NT2/D1 (cell line): ENCODE data around the gene GGA1.
"Not testable (repeated sequence)": the region's sequence is repeated elsewhere in the genome, so short reads cannot be mapped to it uniquely, and the experiment has no call there.

Experiments used
- DNase-seq: peaks from one replicate; pipeline ENCODE4 v3.0.0-alpha.2; 2011; ENCODE audit warnings: low read depth, low spot score
- H3K27me3 ChIP-seq: 2 replicates; pipeline ENCODE4 v1.6.0; 2011; ENCODE audit warnings: mild to moderate bottlenecking; ENCODE audit not compliant: insufficient read length, insufficient read depth
- H3K36me3 ChIP-seq: 2 replicates; pipeline ENCODE4 v1.6.1; 2011; ENCODE audit warnings: mild to moderate bottlenecking, low read length, mixed read lengths; ENCODE audit not compliant: insufficient read depth, insufficient read length
- H3K4me1 ChIP-seq: 2 replicates; pipeline ENCODE4 v1.5.1; 2011; ENCODE audit not compliant: insufficient read depth, insufficient read length
- H3K4me3 ChIP-seq: 2 replicates; pipeline ENCODE4 v1.5.1; 2011; ENCODE audit warnings: low read depth; ENCODE audit not compliant: insufficient read length
- H3K9ac ChIP-seq: 2 replicates; pipeline ENCODE4 v1.6.0; 2011; ENCODE audit warnings: low read depth; ENCODE audit not compliant: insufficient read length
- H3K9me3 ChIP-seq: 2 replicates; pipeline ENCODE4 v1.5.1; 2011; ENCODE audit warnings: mild to moderate bottlenecking, low read length; ENCODE audit not compliant: insufficient read depth
- SUZ12 ChIP-seq: IDR thresholded peaks from 2 replicates; pipeline ENCODE4 v1.6.1; 2011; ENCODE audit not compliant: insufficient read length, insufficient read depth; ENCODE audit errors: extremely low read depth
- YY1 ChIP-seq: IDR thresholded peaks from 2 replicates; pipeline ENCODE4 v1.6.1; 2011; ENCODE audit not compliant: insufficient read length, insufficient read depth
- ZNF274 ChIP-seq: IDR thresholded peaks from 2 replicates; pipeline ENCODE4 v1.6.1; 2011; ENCODE audit warnings: mild to moderate bottlenecking, low read depth, low read length

The GGA1 gene

GRCh38 chr22:37604875-37605274 lies 3.8 kb upstream of the GGA1 start:
- TF ChIP-seq ZNF274 (no peak), SUZ12 (no peak), YY1 (no peak)
- no peak for DNase-seq
- H3K4me3 ChIP-seq, result no peak overlapping the region
- H3K9me3 ChIP-seq, result no peaks in the 10 kb centered on the region
- H3K9ac ChIP-seq, result no peak overlapping the region
- peaks cover 6% of the 10 kb centered on the region for H3K4me1 ChIP-seq
- H3K27me3 ChIP-seq, result no peaks in the 10 kb centered on the region
- H3K36me3 ChIP-seq, result no peaks in the 10 kb centered on the region

- Histone ChIP-seq H3K9me3 (no peaks in the 10 kb centered on the region), H3K9ac (peak overlapping the region; percentile 66), H3K27me3 (no peaks in the 10 kb centered on the region), H3K4me3 (peak overlapping the region; percentile 34), H3K36me3 (no peaks in the 10 kb centered on the region), H3K4me1 (peaks cover 4% of the 10 kb centered on the region)
- TF ChIP-seq SUZ12 (no peak), ZNF274 (no peak), YY1 (no peak)
- peak; percentile 69 for DNase-seq
Measured at GRCh38 chr22:37607010-37607934, 1.4 kb upstream of the GGA1 start.

- peak overlapping the region; percentile 78 for H3K4me3 ChIP-seq
- H3K9ac ChIP-seq, result peak overlapping the region; percentile 92
- no peak for TF ChIP-seq SUZ12
- TF ChIP-seq ZNF274, result no peak
- no peak for TF ChIP-seq YY1
- peaks cover 3% of the 10 kb centered on the region for H3K36me3 ChIP-seq
- H3K27me3 ChIP-seq, result no peaks in the 10 kb centered on the region
- H3K4me1 ChIP-seq, result peaks cover 6% of the 10 kb centered on the region
- no peak for DNase-seq
- no peaks in the 10 kb centered on the region for H3K9me3 ChIP-seq
Measured at GRCh38 chr22:37607935-37608476, 628 bp upstream of the GGA1 start.

- no peak for DNase-seq
- H3K4me3 ChIP-seq, result peak overlapping the region; percentile 92
- TF ChIP-seq SUZ12 (no peak), YY1 (no peak), ZNF274 (no peak)
- peak overlapping the region; percentile 93 for H3K9ac ChIP-seq
- H3K4me1 ChIP-seq, result peaks cover 7% of the 10 kb centered on the region
- H3K9me3 ChIP-seq, result no peaks in the 10 kb centered on the region
- peaks cover 12% of the 10 kb centered on the region for H3K36me3 ChIP-seq
- no peaks in the 10 kb centered on the region for H3K27me3 ChIP-seq
Measured at GRCh38 chr22:37609240-37610152, 862 bp downstream of the GGA1 start.

- Histone ChIP-seq H3K4me3 (peak overlapping the region; percentile 92), H3K9ac (peak overlapping the region; percentile 93), H3K36me3 (peaks cover 16% of the 10 kb centered on the region)
- not testable (repeated sequence) for DNase-seq, H3K27me3 ChIP-seq, H3K4me1 ChIP-seq, H3K9me3 ChIP-seq
Measured at GRCh38 chr22:37610153-37610475, 1.5 kb downstream of the GGA1 start.

- H3K9ac ChIP-seq, result peak overlapping the region; percentile 50
Measured at GRCh38 chr22:37610480-37611129, 2.0 kb downstream of the GGA1 start.

More at GRCh38 chr22:37610480-37611129, 2.0 kb downstream of the GGA1 start:
- DNase-seq, result no peak
- Histone ChIP-seq H3K4me1 (peaks cover 3% of the 10 kb centered on the region), H3K9me3 (no peaks in the 10 kb centered on the region), H3K4me3 (no peak overlapping the region), H3K36me3 (peaks cover 16% of the 10 kb centered on the region), H3K27me3 (no peaks in the 10 kb centered on the region)
- no peak for TF ChIP-seq YY1
- TF ChIP-seq SUZ12, result no peak
- TF ChIP-seq ZNF274, result no peak
